HG02642 (cell line): ENCODE results near the gene SAA2.

ENCODE experiments used
- ATAC-seq: cut with Tn5 transposase; IDR thresholded peaks from one replicate; pipeline ENCODE4 v1.9.1; 2021; ENCODE audit warnings: mild to moderate bottlenecking; ENCODE audit not compliant: unreplicated experiment, poor library complexity

SAA2 gene

DNA sequence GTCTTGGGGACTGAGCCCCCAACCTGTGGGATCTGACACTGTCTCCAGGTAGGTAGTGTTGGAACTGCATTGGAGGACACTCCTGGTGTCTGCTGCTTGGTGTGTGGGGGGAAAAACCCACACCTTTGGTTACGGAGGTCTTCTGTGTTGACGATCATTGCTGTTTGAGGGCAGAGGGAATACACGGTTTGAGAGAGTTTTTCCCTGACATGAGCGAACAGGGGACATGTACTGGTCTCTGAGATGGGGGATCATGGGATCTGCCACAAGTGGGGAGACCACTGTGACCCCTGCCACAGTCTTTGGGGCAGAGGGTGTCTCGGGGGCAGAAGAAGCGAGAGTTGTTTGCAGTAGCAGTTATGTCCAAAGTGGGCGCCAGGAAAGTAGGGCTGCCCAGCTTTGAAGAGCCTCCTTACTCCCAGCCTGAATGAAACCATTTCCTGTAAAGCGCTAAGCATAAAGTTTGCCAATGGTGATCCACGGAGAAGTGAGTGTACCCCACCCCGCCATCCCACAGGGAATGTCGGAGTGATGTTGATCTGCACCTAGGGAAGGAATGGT lies 5.4 kb upstream of the SAA2 start:
- ATAC-seq, result no peak

DNA sequence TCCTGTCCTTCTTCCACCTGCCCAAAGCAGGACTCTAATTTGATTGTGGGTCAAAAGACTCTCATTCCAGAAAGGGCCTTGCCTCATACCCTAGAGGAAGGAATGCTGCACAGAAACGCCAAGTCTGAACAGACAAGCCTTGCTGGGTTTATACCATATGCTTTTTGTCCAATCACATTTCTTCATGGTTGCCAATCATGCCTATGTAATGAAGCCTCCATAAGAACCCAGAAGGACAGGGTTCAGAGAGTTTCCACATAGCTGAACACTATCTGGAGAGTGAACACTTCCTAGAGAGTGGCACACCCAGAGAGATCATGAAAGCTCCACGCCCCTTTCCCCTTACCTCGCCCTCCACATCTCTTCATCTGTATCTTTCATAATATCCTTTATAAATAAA lies 4.8 kb upstream of the SAA2 start:
- ATAC-seq, result no peak

DNA sequence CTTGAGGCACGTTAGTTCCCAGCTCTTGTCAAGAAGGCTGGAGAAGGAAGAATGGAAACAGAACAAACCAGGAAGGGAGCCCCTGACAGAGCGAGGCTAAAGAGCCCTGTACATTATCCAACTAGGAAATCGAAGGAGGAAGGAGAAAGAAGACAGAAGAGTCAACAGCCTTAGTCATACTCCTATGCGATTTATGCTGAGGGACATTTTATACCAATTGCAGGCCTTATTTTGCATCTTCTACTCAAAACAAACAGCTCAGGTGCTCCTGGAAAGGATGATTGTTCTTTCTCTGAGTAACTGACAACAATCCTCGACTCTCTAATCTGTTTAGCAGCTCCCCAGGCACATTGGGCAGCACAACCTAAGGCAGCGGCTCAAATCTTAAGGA lies 1.3 kb downstream of the SAA2 start:
- peak; percentile 16 for ATAC-seq

DNA sequence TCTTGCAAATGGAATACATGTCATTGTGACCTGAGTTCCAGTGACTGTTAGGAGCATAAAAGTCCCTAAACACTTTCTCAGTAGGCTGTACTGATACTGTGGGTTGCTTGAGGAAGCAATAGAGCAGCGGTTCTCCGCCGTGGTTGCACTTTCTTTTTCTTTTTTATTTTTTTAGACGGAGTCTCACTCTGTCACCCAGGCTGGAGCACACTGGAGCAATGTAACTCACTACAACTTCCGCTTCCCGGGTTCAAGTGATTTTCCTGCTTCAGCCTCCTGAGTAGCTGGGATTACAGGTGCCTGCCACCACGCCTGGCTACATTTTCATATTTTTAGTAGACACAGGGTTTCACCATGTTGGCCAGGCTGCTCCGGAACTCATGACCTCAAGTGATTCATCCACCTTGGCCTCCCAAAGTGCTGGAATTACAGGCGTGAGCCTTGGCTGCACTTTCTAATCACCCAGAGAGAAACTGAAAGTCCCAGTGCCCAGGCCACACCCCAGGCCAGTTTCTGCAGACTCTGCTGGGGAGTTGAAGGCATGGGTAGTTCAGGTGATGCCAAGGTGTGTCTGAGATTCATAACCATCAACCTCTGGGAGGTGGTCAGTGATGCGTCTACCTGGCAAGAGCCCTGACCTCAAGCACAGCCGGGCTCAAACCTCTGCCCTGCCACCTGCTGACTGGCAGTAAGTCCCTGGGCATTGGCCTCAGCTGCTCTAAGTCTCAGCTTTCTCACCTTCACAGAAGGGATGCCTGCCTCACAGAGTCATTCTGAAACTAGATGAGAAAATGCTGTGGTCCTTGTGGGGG lies 1.9 kb downstream of the SAA2 start:
- peak; percentile 86 for ATAC-seq

DNA sequence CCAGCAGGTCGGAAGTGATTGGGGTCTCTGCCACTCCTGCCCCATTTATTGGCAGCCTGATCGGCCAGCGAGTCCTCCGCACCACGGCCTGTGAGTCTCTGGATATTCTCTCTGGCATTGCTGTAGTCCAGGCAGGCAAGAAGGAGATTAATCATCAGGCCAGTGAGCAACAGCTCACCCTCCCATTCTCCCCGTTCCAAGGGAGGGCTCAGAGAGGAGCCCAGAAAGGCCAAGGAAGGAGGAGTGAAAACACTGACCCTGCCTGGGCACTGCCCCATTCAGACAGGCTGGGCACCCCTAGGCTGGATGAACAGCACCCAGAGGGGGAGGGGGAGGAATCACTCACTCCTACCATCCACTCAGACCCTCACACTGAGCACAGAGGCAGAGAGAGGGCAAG lies 3.1 kb downstream of the SAA2 start:
- ATAC-seq, result no peak

DNA sequence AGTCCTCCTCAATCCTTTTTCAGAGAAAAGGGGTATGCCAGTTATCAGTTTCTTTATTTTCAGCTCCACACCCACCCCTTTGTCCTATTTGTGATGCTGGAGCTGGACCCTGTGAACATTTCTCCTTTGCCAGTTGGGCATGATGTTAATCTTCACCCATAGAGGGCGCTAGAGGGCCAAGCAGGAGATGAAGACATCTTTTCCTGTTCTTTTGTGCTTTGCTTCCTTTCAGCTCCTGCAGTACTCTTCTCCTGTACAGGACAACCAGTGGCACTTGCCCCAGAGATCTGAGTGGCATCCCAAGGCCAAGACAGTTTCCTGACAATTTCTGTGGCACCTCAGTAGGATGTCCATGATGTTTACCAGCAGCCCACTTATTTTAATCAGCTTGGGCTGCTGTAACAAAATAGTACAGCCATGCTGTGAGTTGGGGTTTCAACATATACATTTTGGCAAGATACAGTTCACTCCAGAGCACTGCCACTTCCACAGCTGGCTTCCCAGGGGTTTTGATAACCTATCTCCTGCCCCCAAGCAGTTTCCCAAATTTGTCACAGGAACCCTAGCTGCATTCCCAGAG lies 4.6 kb downstream of the SAA2 start:
- ATAC-seq, result no peak

DNA sequence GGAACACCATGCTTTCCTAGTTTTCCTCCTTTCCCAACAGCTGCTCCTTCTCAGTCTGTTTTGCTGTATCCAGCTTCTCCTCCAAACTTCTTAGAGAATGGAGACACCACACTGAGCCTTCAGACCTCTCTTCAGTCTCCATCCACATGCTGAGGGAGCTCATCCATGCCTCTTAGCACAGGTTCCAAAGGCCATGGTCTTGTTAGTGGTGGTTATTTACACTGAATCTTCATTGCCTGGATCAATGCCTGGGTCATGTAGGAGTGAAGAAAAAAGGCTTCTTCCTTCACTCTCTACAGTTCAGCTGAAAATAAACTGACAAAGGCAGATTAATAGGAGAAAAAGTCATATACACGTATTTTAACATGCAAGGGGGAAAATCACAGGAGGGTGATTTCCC lies 8.8 kb downstream of the SAA2 start:
- ATAC-seq, result no peak

DNA sequence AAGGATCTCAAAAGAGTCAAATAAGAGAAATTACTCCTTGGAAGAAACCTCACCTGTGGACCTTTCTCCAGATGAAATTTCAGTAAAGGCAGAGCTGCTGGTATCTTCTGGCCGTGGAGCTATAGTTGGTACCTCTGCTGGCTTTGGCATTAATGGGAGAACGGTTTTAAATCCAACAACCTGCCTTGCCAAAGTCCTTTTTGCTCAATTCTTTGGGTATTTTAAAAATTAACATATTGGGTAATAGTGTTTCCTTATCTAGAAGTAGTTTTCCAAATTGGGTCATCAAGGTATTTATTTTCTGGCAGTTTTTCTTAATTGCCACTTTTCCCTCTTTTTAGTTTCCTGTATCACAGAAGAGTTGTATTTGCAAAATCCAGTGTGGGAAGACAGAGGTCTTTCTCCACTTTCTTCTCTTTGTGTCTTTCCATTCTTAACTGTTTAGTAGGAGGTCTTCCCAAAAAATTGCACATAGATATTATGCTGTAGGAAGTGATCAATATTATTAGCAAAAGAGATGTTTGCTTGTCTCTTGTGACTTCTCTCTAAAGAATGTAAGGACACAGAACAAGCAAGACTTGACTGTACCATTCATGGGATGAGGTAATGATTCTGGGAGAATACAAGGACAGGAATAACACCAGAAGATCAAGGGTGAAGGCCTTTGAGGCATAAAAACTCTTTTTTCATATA lies 11.7 kb downstream of the SAA2 start, which contains the start of gene SAA4:
Gene SAA4 (minus strand): TSS at position 139 of the 693 bp plus-strand sequence. CDS start 876 bp downstream, outside the sequence.
- ATAC-seq, result no peak

DNA sequence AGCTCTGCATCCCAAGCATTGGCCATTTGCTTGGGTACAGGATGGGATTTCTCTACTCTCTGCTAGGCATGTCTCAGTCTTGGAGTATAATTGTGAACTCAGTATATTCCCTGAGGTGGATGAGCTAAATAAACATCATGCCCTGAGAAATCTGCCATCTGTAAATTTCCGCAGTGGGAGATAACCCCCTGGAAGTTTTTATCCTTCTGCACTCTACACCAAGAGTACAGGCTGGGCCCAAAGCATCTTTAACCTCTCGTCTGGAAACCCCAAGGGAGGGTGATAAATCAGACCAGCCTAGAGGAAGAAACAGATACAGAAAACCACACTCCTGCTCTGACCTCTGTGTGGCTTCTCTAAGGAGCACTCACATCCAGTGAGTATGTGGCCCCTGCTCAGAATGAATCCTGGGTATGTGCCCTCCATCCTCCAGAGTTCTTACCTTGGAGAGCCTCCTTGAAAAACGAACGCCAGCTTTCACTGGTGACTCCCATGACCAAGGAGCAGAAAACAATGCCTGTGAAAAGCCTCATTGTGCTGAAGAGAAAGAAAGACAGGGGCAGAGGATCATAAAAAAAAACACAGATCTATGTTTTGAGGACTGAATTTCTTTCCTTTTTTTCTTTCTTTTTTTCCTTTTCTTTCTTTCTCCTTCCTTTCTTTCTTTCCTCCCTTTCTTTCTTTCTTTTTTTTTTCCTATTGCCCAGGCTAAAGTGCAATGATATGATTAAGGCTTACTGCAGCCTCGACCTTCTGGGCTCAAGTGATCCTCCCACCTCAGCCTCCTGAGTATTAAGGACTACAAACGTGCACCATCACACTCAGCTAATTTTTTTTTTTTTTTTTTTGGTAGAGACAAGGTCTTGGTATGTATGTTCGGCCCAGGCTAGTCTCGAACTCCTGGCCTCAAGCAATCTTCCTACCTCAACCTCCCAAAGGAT lies 12.8 kb downstream of the SAA2 start:
- no peak for ATAC-seq

DNA sequence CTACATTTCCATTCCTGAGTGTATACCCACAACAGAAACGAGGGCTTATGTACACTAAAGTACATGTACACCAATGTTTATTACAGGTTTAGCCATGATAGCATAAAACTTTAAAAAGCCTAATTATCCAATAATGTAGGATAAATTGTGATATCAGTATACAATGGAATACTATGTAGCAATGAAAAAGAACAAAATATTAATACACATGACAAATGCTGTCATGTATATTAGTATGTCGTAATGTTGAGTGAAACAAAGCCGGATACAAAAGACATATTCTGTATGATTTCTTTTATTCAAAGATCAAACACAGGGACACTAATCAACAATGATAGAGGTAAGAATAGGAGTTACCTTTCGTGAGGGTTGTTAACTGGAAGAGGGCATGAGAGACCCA lies 14.6 kb downstream of the SAA2 start:
- ATAC-seq, result no peak

DNA sequence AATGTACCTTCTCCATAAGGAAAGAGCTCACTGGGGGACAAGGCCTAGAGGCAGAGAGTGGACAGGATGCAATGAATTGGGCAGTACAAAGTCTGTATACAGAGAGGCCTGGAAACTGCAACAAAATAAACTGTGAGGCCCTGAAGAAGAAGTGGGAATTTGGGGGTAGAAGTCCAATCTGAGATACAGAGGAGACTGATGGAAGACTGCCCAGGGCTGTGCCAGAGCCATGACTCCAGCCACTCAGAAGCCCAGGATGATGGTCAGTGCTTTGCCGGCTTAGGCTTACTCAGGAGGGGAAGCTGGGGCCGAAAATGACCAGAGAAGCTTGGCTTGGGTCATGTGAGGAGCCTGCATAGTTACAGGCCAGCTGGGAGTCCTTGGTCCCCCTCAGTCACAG lies 17.6 kb downstream of the SAA2 start:
- no peak for ATAC-seq

DNA sequence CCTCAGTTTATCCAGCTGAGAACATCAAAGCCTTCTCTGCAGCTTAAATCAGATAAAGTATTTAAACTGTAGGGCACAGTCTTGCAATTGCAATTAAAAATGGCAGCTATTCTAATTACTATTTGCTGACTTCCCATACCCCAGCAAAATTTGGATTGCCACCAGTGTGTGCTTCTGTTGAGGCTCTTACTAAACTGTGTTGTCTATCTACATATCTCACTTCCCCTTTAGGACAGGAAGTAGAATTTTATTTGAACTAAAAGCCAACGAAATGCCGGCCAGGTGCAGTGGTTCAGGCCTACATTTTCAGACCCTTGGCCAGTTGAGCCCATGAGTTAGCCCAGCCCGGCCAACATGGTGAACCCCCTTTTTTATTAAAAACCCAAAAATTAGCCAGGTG lies 19.0 kb downstream of the SAA2 start:
- peak; percentile 92 for ATAC-seq

DNA sequence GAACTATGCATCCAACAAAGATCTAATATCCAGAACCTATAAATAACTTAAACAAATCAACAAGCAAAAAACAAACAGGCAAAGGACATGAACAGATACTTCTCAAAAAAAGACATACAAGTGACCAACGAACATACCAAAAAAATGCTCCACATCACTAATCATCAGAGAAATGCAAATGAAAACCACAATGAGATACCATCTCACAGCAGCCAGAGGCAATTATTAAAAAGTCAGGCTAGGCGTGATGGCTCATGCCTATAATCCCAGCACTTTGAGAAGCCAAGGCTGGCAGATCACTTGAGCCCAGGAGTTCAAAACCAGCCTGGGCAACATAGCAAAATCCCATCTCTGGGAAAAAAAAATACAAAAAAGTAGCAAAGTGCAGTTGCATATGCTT lies 22.6 kb downstream of the SAA2 start:
- no peak for ATAC-seq

DNA sequence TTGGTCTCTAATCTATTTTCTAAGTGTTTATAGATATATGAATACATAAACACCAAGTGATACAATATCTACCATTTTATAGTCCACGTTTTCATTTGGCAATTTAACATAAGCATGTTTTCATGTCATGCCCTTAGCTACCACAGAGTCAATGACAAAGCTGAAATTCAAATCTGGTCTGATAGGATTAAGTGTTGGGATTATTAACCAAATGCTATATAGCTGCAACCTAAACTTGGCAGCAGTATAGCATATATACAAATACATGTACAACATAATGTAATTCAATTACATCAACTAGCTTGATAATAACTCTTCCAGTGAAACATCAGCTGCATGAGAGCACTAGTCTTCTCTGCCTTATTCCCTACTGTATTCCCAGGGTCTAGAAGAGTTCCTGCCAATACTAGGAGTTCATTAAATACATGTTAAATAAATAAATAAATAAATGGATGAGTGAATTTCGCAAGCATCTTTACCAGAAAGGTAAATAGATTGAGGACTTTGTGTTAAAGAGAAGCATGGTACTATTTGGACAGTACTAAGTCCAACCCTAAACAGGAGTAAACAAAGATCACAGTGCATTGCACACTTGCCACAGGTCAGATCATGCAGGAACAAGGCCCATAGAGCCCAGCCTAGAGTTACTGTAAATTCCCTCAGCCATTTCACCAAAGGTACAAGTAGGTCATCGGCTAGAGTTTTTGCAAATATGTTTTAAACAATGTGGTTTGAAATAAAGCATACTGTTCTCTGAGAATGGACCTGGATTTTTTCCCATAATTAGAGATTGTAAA lies 24.7 kb downstream of the SAA2 start:
- no peak for ATAC-seq

DNA sequence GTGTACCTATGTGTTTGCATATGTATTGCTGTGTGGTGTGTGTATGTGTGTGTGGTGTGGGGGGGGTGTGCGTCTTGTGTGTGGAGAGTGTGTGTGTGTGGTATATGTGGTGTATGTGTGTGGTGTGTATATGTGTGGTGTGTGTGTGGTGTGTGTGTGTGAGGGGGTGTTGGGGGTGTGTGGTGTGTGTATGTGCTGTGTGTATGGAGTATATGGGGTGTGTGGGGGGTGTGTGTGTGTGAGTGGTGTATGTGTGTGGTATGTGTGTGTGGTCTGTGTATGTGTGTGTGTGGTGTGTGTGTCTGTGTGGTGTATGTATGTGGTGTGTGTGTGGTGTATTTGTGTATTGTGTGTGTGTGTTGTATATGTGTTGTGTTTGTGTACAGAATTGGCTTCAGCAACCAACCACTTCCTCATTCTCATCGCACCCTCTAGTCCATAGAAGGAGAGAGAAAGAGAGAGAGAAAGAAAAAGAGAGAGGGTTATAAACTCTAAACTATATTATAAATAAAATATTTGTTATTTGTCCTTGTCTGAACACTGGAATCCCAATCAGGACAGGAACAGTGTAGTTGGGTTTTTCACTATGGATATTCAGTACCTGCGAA lies 25.6 kb downstream of the SAA2 start:
- ATAC-seq, result no peak

DNA sequence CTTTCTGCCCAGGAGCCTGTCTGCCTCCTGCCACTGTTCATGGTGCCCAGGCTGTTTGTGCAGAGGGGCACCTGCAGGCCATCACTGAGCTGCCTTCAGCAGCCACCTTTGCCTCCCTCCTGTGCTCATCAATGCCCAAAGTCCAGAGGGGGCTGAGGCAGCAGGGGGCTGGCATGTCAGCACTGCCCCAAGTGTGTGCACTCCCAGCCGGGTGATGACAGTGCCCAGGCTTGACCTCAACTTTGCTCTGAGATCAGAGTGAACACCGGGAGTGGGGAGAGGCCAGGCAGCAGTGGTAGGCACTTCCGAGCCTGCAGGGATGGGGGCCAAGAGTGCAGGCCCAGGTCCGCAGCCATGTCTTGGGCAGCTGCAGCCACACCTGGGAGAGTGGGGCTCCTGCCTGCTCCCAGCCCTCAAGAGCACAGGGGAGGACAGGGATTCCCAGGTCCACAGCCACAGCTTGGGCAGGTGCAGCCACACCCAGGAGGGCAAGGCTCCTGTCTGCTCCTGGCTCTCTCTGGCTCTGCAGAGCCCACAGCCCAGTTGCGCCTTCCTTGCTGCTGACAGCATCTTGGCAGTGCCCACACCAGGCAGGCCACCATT lies 27.1 kb downstream of the SAA2 start:
- ATAC-seq, result no peak

DNA sequence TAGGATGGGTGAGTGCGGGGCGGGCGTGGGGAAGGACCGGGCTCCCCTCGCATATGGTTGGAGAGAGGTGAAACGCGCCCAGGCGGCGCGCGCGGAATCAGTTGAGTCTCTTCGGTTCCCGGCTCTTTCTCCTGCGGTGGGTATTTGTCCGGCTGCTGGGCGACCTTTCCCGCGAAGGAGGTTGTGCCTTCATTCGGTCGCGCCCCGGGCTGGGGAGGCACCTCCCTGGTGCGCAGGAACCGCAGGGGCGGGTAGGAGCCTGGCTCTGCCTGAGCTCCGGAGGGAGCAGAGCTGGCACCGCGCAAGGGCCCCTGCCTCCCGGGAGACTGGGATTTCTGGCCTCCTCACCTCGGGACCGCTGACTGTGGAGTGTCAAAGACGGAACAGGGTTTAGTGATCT lies 39.4 kb downstream of the SAA2 start:
- no peak for ATAC-seq

DNA sequence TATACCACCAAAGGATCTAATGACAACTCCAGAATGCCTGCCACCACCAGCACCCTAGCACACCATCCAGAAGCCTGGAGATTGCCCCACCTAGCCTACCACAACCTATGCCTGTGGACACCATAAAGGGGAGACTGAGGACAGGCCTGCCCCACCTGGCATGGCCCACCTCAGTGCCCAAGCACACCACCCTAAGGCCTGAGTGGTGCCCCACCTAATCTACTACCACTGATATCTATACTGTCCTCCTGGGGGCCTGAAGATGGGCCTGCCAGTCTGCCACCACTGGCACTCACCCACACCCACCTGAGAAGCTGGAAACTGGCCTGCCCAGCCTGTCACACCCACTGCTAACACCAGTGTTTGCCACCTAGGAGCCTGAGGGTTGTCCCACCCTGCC lies 43.7 kb downstream of the SAA2 start:
- no peak for ATAC-seq

DNA sequence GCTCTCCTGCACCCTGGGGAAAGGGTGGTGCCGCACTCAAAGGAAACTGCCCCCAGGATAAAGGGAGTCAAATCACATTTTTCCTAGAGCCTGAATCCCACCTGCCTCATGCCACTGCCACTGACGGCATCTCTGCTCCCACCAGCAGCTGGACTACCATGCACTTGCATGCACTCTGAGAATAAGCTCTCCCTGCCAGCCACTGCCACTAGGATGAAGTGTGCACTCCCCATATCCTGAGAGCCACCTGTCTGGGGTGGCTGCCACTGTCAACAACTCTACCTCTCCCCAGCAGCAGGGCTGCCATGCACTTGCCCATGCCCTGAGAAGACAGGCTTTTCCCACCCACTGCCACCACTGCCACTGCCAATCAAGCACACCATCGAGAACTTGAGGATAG lies 44.2 kb downstream of the SAA2 start:
- ATAC-seq, result no peak
